GM11168 (cell line): ENCODE measurements around the gene RHOBTB3.
"Not testable (repeated sequence)": the region's sequence is repeated elsewhere in the genome, so short reads cannot be mapped to it uniquely, and the experiment has no call there.

Source experiments
- in situ Hi-C: fragments of 300-500 bp; cut with MboI; formaldehyde crosslinking; loops from one replicate; pipeline ENCODE4 v1.12.0; 2022; ENCODE audit warnings: low sequenced_read_pairs; ENCODE audit not compliant: unreplicated experiment

Gene RHOBTB3

GRCh38 chr5:95794070-95794516 lies 63.0 kb downstream of the RHOBTB3 start:
- in situ Hi-C loops = no loop called here

GRCh38 chr5:95797301-95797700 lies 66.2 kb downstream of the RHOBTB3 start:
- in situ Hi-C loops = no loop called here

- in situ Hi-C loops = no loop called here
Observed at GRCh38 chr5:95798048-95798447, 66.9 kb downstream of the RHOBTB3 start.

- in situ Hi-C loops = no loop called here
Observed at GRCh38 chr5:95798545-95798944, 67.4 kb downstream of the RHOBTB3 start.

GRCh38 chr5:95799191-95799835 lies 68.2 kb downstream of the RHOBTB3 start:
- in situ Hi-C loops = no loop called here

GRCh38 chr5:95800553-95800952 lies 69.4 kb downstream of the RHOBTB3 start:
- in situ Hi-C loops = no loop called here

GRCh38 chr5:95801532-95801931 lies 70.4 kb downstream of the RHOBTB3 start:
- in situ Hi-C loops = no loop called here

- in situ Hi-C loops = no loop called here
Observed at GRCh38 chr5:95801961-95802360, 70.8 kb downstream of the RHOBTB3 start.

- in situ Hi-C loops = no loop called here
Observed at GRCh38 chr5:95803271-95804148, 72.4 kb downstream of the RHOBTB3 start.

- in situ Hi-C loops = no loop called here
Observed at GRCh38 chr5:95804736-95805539, 73.8 kb downstream of the RHOBTB3 start.

GRCh38 chr5:95806687-95807086 lies 75.6 kb downstream of the RHOBTB3 start:
- in situ Hi-C loops = no loop called here

- in situ Hi-C loops = no loop called here
Observed at GRCh38 chr5:95808013-95808685, 77.0 kb downstream of the RHOBTB3 start.

GRCh38 chr5:95808686-95809413 lies 77.7 kb downstream of the RHOBTB3 start:
- in situ Hi-C loops = no loop called here

- in situ Hi-C loops = no loop called here
Observed at GRCh38 chr5:95809414-95809960, 78.4 kb downstream of the RHOBTB3 start.

- in situ Hi-C loops = no loop called here
Observed at GRCh38 chr5:95810305-95811125, 79.4 kb downstream of the RHOBTB3 start.

GRCh38 chr5:95811126-95811423 lies 79.9 kb downstream of the RHOBTB3 start:
- in situ Hi-C loops = not testable (repeated sequence)

- in situ Hi-C loops = not testable (repeated sequence)
Observed at GRCh38 chr5:95811461-95812073, 80.4 kb downstream of the RHOBTB3 start.

- in situ Hi-C loops = no loop called here
Observed at GRCh38 chr5:95812074-95812471, 80.9 kb downstream of the RHOBTB3 start.
